HCT116 (cell line): ENCODE results near the gene TMEM53. TPM values are rescaled to one million over a fixed set of nuclear protein-coding genes. Genes with fewer than 3 reads are reported as not detected.

Experiments used
- ATAC-seq: fragments of 200-7000 bp; cut with Tn5 transposase; 2 replicates; pipeline ENCODE4 v1.9.1; 2020; ENCODE audit warnings: mild to moderate bottlenecking, moderate library complexity
- BruUV-seq: library from RNA; stranded (reverse); fragments of 400-500 nt; replicated peaks from 2 replicates; lab custom pipeline; 2021; lab: Mats Ljungman, UMichigan
- CTCF ChIA-PET: fragments of 300-600 bp; sonication (Branson Sonifier 250); formaldehyde crosslinking; loops from one replicate; lab custom pipeline; 2021; ENCODE audit warnings: antibody characterized with exemption; lab: Charles Lee
- POLR2A ChIA-PET: fragments of 300-600, 350-600 bp; sonication (Branson Sonifier 250); formaldehyde crosslinking; loops from one replicate; lab custom pipeline; 2021; ENCODE audit warnings: antibody characterized with exemption; lab: Charles Lee
- RAD21 ChIA-PET, 2 experiments: fragments of 300-600 bp; sonication (Branson Sonifier 250); formaldehyde crosslinking; loops; one replicate each; lab custom pipeline; 2023; ENCODE audit warnings: low total read pairs in 2 of 2; ENCODE audit not compliant: uncharacterized antibody in 2 of 2, unreplicated experiment in 2 of 2, low non-redundant PET in 1 of 2; lab: Charles Lee
- DNase-seq: peaks from one replicate; pipeline ENCODE4 v3.0.0-alpha.2; 2010; ENCODE audit warnings: low read depth, low spot score
- H2AFZ ChIP-seq: fragments of 200-600 bp; shearing (Covaris generic), sonication (generic); 2 replicates; pipeline ENCODE4 v1.6.1; 2017; ENCODE audit warnings: low read depth, mixed run types, mixed read lengths, antibody characterized with exemption, low read length; ENCODE audit not compliant: poor library complexity, severe bottlenecking
- H3K27ac ChIP-seq: 2 replicates; pipeline ENCODE4 v1.5.1; 2012; ENCODE audit warnings: low read depth, low read length
- H3K27me3 ChIP-seq: fragments of 200-600 bp; sonication (generic); 2 replicates; pipeline ENCODE4 v1.6.1; 2016; ENCODE audit warnings: mixed run types, low read length, mixed read lengths; ENCODE audit not compliant: insufficient read depth
- H3K36me3 ChIP-seq, 2 experiments: fragments of 200-500 bp in 1 of 2; fragments of 200-600 bp in 1 of 2; sonication (Bioruptor generic) in 1 of 2; sonication (generic) in 1 of 2; 2 replicates each; pipeline versions ENCODE4 v1.5.1 to v1.6.1; 2014 to 2016; ENCODE audit warnings: low read length in 2 of 2, inconsistent platforms in 1 of 2, mixed read lengths in 1 of 2, mixed run types in 1 of 2; ENCODE audit not compliant: insufficient read depth in 2 of 2, control insufficient read depth in 1 of 2
- H3K4me1 ChIP-seq, 2 experiments: fragments of 200-600 bp in 1 of 2; sonication (generic) in 1 of 2; 2 replicates each; pipeline versions ENCODE4 v1.5.1 to v1.6.1; 2012 to 2017; ENCODE audit warnings: low read length in 2 of 2, inconsistent platforms in 1 of 2, mild to moderate bottlenecking in 1 of 2, mixed read lengths in 1 of 2, mixed run types in 1 of 2, moderate library complexity in 1 of 2; ENCODE audit not compliant: insufficient read depth in 2 of 2, control insufficient read depth in 1 of 2
- H3K4me2 ChIP-seq: fragments of 200-600 bp; sonication (generic); 2 replicates; pipeline ENCODE4 v1.6.1; 2017; ENCODE audit warnings: mixed run types, low read length, mixed read lengths
- H3K4me3 ChIP-seq, 2 experiments: fragments of 200-600 bp in 1 of 2; sonication (generic) in 1 of 2; replicated peaks in 1 of 2; 2 replicates each; pipeline ENCODE4 v1.5.1; 2011 to 2016; ENCODE audit warnings: low read length in 2 of 2, control low read depth in 1 of 2, low read depth in 1 of 2, mild to moderate bottlenecking in 1 of 2, mixed read lengths in 1 of 2, mixed run types in 1 of 2
- H3K79me2 ChIP-seq: fragments of 200-600 bp; sonication (generic); 2 replicates; pipeline ENCODE4 v1.6.1; 2017; ENCODE audit warnings: mild to moderate bottlenecking, mixed run types, low read length, moderate library complexity, mixed read lengths; ENCODE audit not compliant: insufficient read depth
- H3K9ac ChIP-seq: fragments of 200-600 bp; sonication (generic); 2 replicates; pipeline ENCODE4 v1.6.1; 2016; ENCODE audit warnings: low read length, mixed read lengths
- H3K9me2 ChIP-seq: fragments of 200-600 bp; sonication (generic), shearing (Covaris generic); 2 replicates; pipeline ENCODE4 v1.6.1; 2017; ENCODE audit warnings: mixed run types, mild to moderate bottlenecking, moderate library complexity; ENCODE audit not compliant: insufficient read depth
- H3K9me3 ChIP-seq, 2 experiments: fragments of 200-500 bp in 1 of 2; fragments of 200-600 bp in 1 of 2; sonication (Bioruptor generic) in 1 of 2; sonication (generic) in 1 of 2; 2 replicates each; pipeline ENCODE4 v1.6.1; 2014 to 2017; ENCODE audit warnings: low read length in 2 of 2, mixed read lengths in 2 of 2, inconsistent platforms in 1 of 2, low read depth in 1 of 2, mild to moderate bottlenecking in 1 of 2, mixed run types in 1 of 2, moderate library complexity in 1 of 2; ENCODE audit not compliant: control insufficient read depth in 1 of 2, insufficient read depth in 1 of 2
- H4K20me1 ChIP-seq: fragments of 200-600 bp; sonication (generic), shearing (Covaris generic); 2 replicates; pipeline ENCODE4 v1.6.1; 2017; ENCODE audit warnings: mixed run types, mild to moderate bottlenecking, moderate library complexity; ENCODE audit not compliant: insufficient read depth
- CBX3 ChIP-seq: IDR thresholded peaks from 2 replicates; pipeline ENCODE4 v1.6.1; 2012; ENCODE audit warnings: low read depth
- CEBPB ChIP-seq: IDR thresholded peaks from 2 replicates; pipeline ENCODE4 v1.6.1; 2012; ENCODE audit warnings: low read depth
- EGR1 ChIP-seq: IDR thresholded peaks from 2 replicates; pipeline ENCODE4 v1.6.1; 2012; ENCODE audit warnings: low read depth
- ELF1 ChIP-seq: IDR thresholded peaks from 2 replicates; pipeline ENCODE4 v1.6.1; 2012; ENCODE audit warnings: low read depth, borderline replicate concordance
- FOSL1 ChIP-seq: IDR thresholded peaks from 2 replicates; pipeline ENCODE4 v1.6.1; 2012; ENCODE audit warnings: low read depth
- JUND ChIP-seq: IDR thresholded peaks from 2 replicates; pipeline ENCODE4 v1.6.1; 2012
- POLR2A ChIP-seq: IDR thresholded peaks from 2 replicates; pipeline ENCODE4 v1.7.0; 2011; ENCODE audit warnings: borderline replicate concordance; ENCODE audit not compliant: insufficient read depth, insufficient read length; ENCODE audit errors: extremely low read depth
- POLR2AphosphoS5 ChIP-seq: IDR thresholded peaks from 2 replicates; pipeline ENCODE4 v1.6.1; 2011; ENCODE audit warnings: mild to moderate bottlenecking, low read depth, low read length, moderate library complexity
- RAD21 ChIP-seq: IDR thresholded peaks from 2 replicates; pipeline ENCODE4 v1.6.1; 2012; ENCODE audit warnings: low read depth, mild to moderate bottlenecking
- SIN3A ChIP-seq: IDR thresholded peaks from 2 replicates; pipeline ENCODE4 v1.6.1; 2012; ENCODE audit warnings: low read depth
- SP1 ChIP-seq: IDR thresholded peaks from 2 replicates; pipeline ENCODE4 v1.6.1; 2012; ENCODE audit warnings: low read depth
- SRF ChIP-seq: IDR thresholded peaks from 2 replicates; pipeline ENCODE4 v1.6.1; 2012; ENCODE audit warnings: low read depth
- TCF7L2 ChIP-seq: IDR thresholded peaks from 2 replicates; pipeline ENCODE4 v1.7.0; 2011; ENCODE audit warnings: borderline replicate concordance, inconsistent platforms; ENCODE audit not compliant: insufficient read depth, insufficient read length; ENCODE audit errors: extremely low read depth
- YY1 ChIP-seq: IDR thresholded peaks from 2 replicates; pipeline ENCODE4 v1.6.1; 2011; ENCODE audit warnings: low read length, low read depth, moderate library complexity, mild to moderate bottlenecking; ENCODE audit not compliant: insufficient replicate concordance; ENCODE audit errors: extremely low read depth
- ZFX ChIP-seq: fragments of 450-650 bp; IDR thresholded peaks from 2 replicates; pipeline ENCODE4 v1.6.1; 2017
- intact Hi-C: fragments of 100-400 bp; cut with micrococcal nuclease; formaldehyde crosslinking; loops from 2 replicates; pipeline ENCODE4 v1.10.0; 2022
- total RNA-seq: library from RNA; stranded (reverse); gene quantifications from one replicate; pipeline ENCODE4 v1.2.1, GENCODE V29; 2021; ENCODE audit not compliant: unreplicated experiment
- TF ChIP-seq, protein P1 (sequence below): IDR thresholded peaks from 2 replicates; pipeline ENCODE4 v1.6.1; 2012; ENCODE audit warnings: low read depth

Gene TMEM53
- total RNA-seq, 1 experiment from 2014 or later = 10.8 TPM

DNA sequence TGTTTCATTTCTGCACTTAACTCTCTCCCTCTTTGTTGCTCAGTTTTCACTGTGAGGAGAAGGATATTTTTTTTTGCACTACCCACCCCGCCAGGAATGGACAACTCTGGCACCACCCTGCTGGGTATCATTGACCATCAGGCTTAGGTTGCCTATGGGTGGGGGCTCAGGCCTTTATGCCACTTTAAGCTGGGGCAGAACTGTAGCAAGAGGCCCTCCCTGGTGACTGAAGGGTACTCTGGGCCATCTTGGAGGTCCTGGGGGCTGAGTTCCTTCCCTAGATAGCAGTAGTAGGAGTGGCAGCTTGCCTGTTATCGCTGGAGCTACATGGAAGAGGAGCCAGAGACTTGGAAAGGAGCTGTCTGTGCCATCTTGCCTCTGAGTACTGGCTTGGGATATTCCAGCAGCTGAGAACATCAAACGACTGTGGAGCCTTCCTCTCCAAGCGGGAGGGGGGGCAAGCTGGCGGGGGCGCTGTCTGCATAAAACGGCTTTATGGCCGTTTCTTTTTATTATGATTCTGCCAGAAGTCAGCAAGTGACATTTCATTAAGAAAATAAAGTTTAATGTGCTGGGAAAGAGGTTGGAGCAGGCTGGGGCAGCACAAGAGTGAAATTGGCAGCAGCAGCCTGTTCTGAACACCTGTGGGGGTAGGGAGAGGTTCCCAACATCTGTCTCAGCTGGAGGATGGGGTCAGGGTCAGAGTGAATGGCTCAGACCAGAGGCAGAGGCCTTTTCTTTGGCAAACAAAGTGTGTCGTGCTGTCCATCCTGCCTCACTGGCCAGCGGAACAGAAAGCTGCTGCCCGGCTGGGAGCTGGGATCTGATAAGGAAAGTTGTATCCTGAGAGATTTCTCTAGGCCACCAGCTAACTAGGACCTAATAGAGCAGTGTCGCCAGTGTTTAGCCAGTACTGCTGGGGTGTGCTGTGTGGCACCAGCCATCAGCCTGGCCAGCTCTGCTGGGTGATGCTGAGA is 32.9 kb downstream of the TMEM53 start:
- Histone ChIP-seq H3K4me3 (no peak overlapping the region), H3K9me3 (no peaks in the 10 kb centered on the region), H3K27ac (no peak overlapping the region), H3K9me2 (no peaks in the 10 kb centered on the region), H3K27me3 (no peaks in the 10 kb centered on the region), H3K9ac (no peak overlapping the region), H3K4me2 (no peak overlapping the region), H3K4me1 (no peaks in the 10 kb centered on the region), H2AFZ (no peak overlapping the region), H3K79me2 (no peaks in the 10 kb centered on the region), H3K36me3 (peaks cover 19 to 47% of the 10 kb centered on the region in 2 experiments; a peak in 3 of 4 replicates), H4K20me1 (no peaks in the 10 kb centered on the region)
- CTCF ChIA-PET = interaction anchor here (2.7 kb wide), 1 partner anchor 11 kb away, joined by 10 read pairs; no protein-coding TSS in a partner anchor
- DNase-seq (no peak), ATAC-seq (no peak)
- intact Hi-C loops = no loop called here
- POLR2A ChIA-PET = interaction anchor here (0.8 kb wide), 1 partner anchor 569 kb away, joined by 3 read pairs; no protein-coding TSS in a partner anchor
- TF ChIP-seq SRF (no peak), SP1 (no peak), POLR2AphosphoS5 (no peak), TCF7L2 (no peak), ZFX (no peak), RAD21 (no peak), EGR1 (no peak), POLR2A (no peak), ELF1 (no peak), SIN3A (no peak), CEBPB (no peak), JUND (no peak), YY1 (no peak), FOSL1 (no peak), CBX3 (no peak)
- TF ChIP-seq, protein P1, sequence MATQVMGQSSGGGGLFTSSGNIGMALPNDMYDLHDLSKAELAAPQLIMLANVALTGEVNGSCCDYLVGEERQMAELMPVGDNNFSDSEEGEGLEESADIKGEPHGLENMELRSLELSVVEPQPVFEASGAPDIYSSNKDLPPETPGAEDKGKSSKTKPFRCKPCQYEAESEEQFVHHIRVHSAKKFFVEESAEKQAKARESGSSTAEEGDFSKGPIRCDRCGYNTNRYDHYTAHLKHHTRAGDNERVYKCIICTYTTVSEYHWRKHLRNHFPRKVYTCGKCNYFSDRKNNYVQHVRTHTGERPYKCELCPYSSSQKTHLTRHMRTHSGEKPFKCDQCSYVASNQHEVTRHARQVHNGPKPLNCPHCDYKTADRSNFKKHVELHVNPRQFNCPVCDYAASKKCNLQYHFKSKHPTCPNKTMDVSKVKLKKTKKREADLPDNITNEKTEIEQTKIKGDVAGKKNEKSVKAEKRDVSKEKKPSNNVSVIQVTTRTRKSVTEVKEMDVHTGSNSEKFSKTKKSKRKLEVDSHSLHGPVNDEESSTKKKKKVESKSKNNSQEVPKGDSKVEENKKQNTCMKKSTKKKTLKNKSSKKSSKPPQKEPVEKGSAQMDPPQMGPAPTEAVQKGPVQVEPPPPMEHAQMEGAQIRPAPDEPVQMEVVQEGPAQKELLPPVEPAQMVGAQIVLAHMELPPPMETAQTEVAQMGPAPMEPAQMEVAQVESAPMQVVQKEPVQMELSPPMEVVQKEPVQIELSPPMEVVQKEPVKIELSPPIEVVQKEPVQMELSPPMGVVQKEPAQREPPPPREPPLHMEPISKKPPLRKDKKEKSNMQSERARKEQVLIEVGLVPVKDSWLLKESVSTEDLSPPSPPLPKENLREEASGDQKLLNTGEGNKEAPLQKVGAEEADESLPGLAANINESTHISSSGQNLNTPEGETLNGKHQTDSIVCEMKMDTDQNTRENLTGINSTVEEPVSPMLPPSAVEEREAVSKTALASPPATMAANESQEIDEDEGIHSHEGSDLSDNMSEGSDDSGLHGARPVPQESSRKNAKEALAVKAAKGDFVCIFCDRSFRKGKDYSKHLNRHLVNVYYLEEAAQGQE = no peak
- BruUV-seq = no TSS peak
- RAD21 ChIA-PET = no interaction called here
